GM12878 (cell line): ENCODE data around the gene RBMS3. TPM values are rescaled to one million over a fixed set of nuclear protein-coding genes. Genes with fewer than 3 reads are reported as not detected.

Source experiments
- ATAC-seq: fragments of 200-7000 bp; cut with Tn5 transposase; 3 replicates; pipeline ENCODE4 v1.9.1; 2020; ENCODE audit warnings: mild to moderate bottlenecking, moderate library complexity
- BruUV-seq: library from RNA; stranded (reverse); fragments of 400-500 nt; replicated peaks from 2 replicates; lab custom pipeline; 2021; lab: Mats Ljungman, UMichigan
- CTCF ChIA-PET: fragments of 300-600 bp; sonication (Branson Sonifier 250); formaldehyde crosslinking; extraction: SDS; loops from one replicate; lab custom pipeline; 2021; ENCODE audit warnings: inconsistent platforms; lab: Yijun Ruan, JAX
- POLR2A ChIA-PET: fragments of 350-600 bp; formaldehyde crosslinking; extraction: SDS; loops from one replicate; lab custom pipeline; 2021; ENCODE audit warnings: inconsistent platforms; lab: Charles Lee
- RAD21 ChIA-PET: fragments of 300-600 bp; sonication (Branson Sonifier 250); formaldehyde crosslinking; loops from one replicate; lab custom pipeline; 2023; ENCODE audit warnings: antibody characterized with exemption; ENCODE audit not compliant: unreplicated experiment; lab: Charles Lee
- SMC1A ChIA-PET: fragments of 300-600 bp; sonication (Branson Sonifier 250); formaldehyde crosslinking; loops from one replicate; lab custom pipeline; 2023; ENCODE audit not compliant: unreplicated experiment, uncharacterized antibody; lab: Charles Lee
- DNase-seq: peaks from one replicate; pipeline ENCODE4 v3.0.0-alpha.2; 2011; ENCODE audit warnings: low read depth, low spot score
- FAIRE-seq: peaks from 3 replicates; lab custom pipeline; 2011; peaks lifted over from hg19 to GRCh38; lab: Jason Lieb, UNC
- H2AFZ ChIP-seq: 2 replicates; pipeline ENCODE4 v1.6.0; 2011; ENCODE audit warnings: low read depth, low read length, control low read depth; ENCODE audit not compliant: control insufficient read depth
- H3K27ac ChIP-seq: 2 replicates; pipeline ENCODE4 v1.5.1; 2011; ENCODE audit warnings: control low read depth; ENCODE audit not compliant: control insufficient read depth, insufficient read depth
- H3K27me3 ChIP-seq, 2 experiments: replicated peaks in 1 of 2; 2 replicates each; pipeline versions ENCODE4 v1.6.0 to v1.6.1; 2011; ENCODE audit warnings: low read length in 1 of 2; ENCODE audit not compliant: control insufficient read depth in 2 of 2, insufficient read depth in 2 of 2
- H3K36me3 ChIP-seq, 2 experiments: 2 replicates each; pipeline ENCODE4 v1.5.1; 2011; ENCODE audit warnings: low read length in 1 of 2; ENCODE audit not compliant: control insufficient read depth in 2 of 2, insufficient read depth in 2 of 2
- H3K4me1 ChIP-seq: 2 replicates; pipeline ENCODE4 v1.6.1; 2011; ENCODE audit warnings: mild to moderate bottlenecking, low read length, moderate library complexity, mixed read lengths; ENCODE audit not compliant: control insufficient read depth, insufficient read depth
- H3K4me2 ChIP-seq: 2 replicates; pipeline ENCODE4 v1.6.0; 2011; ENCODE audit warnings: control low read depth; ENCODE audit not compliant: control insufficient read depth, insufficient read depth
- H3K4me3 ChIP-seq: fragments of 200-600 bp; sonication (generic); 2 replicates; pipeline ENCODE4 v1.5.1; 2016
- H3K79me2 ChIP-seq: 2 replicates; pipeline ENCODE4 v1.6.0; 2011; ENCODE audit warnings: low read length; ENCODE audit not compliant: control insufficient read depth, insufficient read depth
- H3K9ac ChIP-seq: 2 replicates; pipeline ENCODE4 v1.8.0; 2011; ENCODE audit warnings: low read length, control low read depth, mixed read lengths; ENCODE audit not compliant: control insufficient read depth, insufficient read depth
- H3K9me3 ChIP-seq: replicated peaks from 3 replicates; pipeline ENCODE4 v1.5.1; 2011; ENCODE audit warnings: mild to moderate bottlenecking, low read length; ENCODE audit not compliant: control insufficient read depth, insufficient read depth
- H4K20me1 ChIP-seq: 2 replicates; pipeline ENCODE4 v1.6.0; 2011; ENCODE audit not compliant: control insufficient read depth, insufficient read depth
- BCLAF1 ChIP-seq: fragments of 450-650 bp; IDR thresholded peaks from 2 replicates; pipeline ENCODE4 v1.6.1; 2017; ENCODE audit warnings: antibody characterized with exemption, mild to moderate bottlenecking, moderate library complexity
- CBX5 ChIP-seq: sonication (generic); IDR thresholded peaks from 2 replicates; pipeline ENCODE4 v1.6.1; 2016; ENCODE audit warnings: low read depth, moderate library complexity, mild to moderate bottlenecking, inconsistent platforms
- CREB1 ChIP-seq: IDR thresholded peaks from 2 replicates; pipeline ENCODE4 v1.6.1; 2012; ENCODE audit warnings: low read depth, mild to moderate bottlenecking, inconsistent platforms
- E2F4 ChIP-seq: IDR thresholded peaks from 2 replicates; pipeline ENCODE4 v1.6.1; 2012; ENCODE audit warnings: low read depth, low read length, improper control_type of control experiment
- E2F8 ChIP-seq: fragments of 450-650 bp; IDR thresholded peaks from 2 replicates; pipeline ENCODE4 v1.6.1; 2018; ENCODE audit warnings: mild to moderate bottlenecking, low read depth, moderate library complexity; ENCODE audit not compliant: partially characterized antibody
- HDGF ChIP-seq: fragments of 450-650 bp; IDR thresholded peaks from 2 replicates; pipeline ENCODE4 v1.6.1; 2016; ENCODE audit warnings: antibody characterized with exemption
- MTA3 ChIP-seq: IDR thresholded peaks from 2 replicates; pipeline ENCODE4 v1.6.1; 2012; ENCODE audit warnings: low read length, inconsistent platforms, borderline replicate concordance
- MYB ChIP-seq: fragments of 150-350 bp; IDR thresholded peaks from 2 replicates; pipeline ENCODE4 v1.6.1; 2014; ENCODE audit warnings: mild to moderate bottlenecking, low read depth, low read length, borderline replicate concordance
- NFYA ChIP-seq: IDR thresholded peaks from 2 replicates; pipeline ENCODE4 v1.6.1; 2011; ENCODE audit warnings: low read depth, mild to moderate bottlenecking, low read length, improper control_type of control experiment, borderline replicate concordance
- PAX8 ChIP-seq: fragments of 450-650 bp; IDR thresholded peaks from 2 replicates; pipeline ENCODE4 v1.6.1; 2017; ENCODE audit warnings: mild to moderate bottlenecking, moderate library complexity
- STAT3 ChIP-seq: IDR thresholded peaks from 2 replicates; pipeline ENCODE4 v1.6.1; 2011; ENCODE audit warnings: low read depth, low read length, improper control_type of control experiment
- TBL1XR1 ChIP-seq: IDR thresholded peaks from 2 replicates; pipeline ENCODE4 v1.6.1; 2012; ENCODE audit warnings: low read depth, low read length, improper control_type of control experiment
- ZBTB33 ChIP-seq: fragments of 450-650 bp; IDR thresholded peaks from 2 replicates; pipeline ENCODE4 v1.6.1; 2017; ENCODE audit warnings: mild to moderate bottlenecking
- ZNF207 ChIP-seq: fragments of 450-650 bp; IDR thresholded peaks from 2 replicates; pipeline ENCODE4 v1.6.1; 2014; ENCODE audit warnings: antibody characterized with exemption, mild to moderate bottlenecking, borderline replicate concordance
- WGBS: methylation state at CpG from one replicate; pipeline ENCODE4 v1.1.6; 2016; ENCODE audit warnings: low lambda C conversion rate; ENCODE audit not compliant: insufficient replicate concordance, insufficient coverage; ENCODE audit errors: missing lambda C conversion rate; 5-methylcytosine and 5-hydroxymethylcytosine counted together
- in situ Hi-C: fragments of 300-500 bp; cut with MboI; formaldehyde crosslinking; loops from 9 replicates; pipeline ENCODE4 v1.14.3; 2018; ENCODE audit warnings: mixed read lengths
- intact Hi-C: fragments of 100-400 bp; cut with micrococcal nuclease; formaldehyde crosslinking; loops from one replicate; pipeline ENCODE4 v1.14.2; 2022; ENCODE audit not compliant: unreplicated experiment
- polyA plus RNA-seq, 11 experiments: library from polyadenylated mRNA; depleted of rRNA in 4 of 11; unstranded in 6 of 11; stranded (reverse) in 5 of 11; fragments of >200 nt; fragmentation: Nextera tagmentation in 4 of 11; fragmentation: Illumina TruSeq in 1 of 11; extraction: Ambion mirVana in 4 of 11; extraction: Trizol in 1 of 11; gene quantifications; 1 replicate in 1 of 11; 2 replicates in 10 of 11; pipeline versions ENCODE4 v1.2.1 to v1.2.3, GENCODE V29; 2011 to 2016; ENCODE audit warnings: inconsistent platforms in 2 of 11, missing spikeins in 2 of 11, low read depth in 1 of 11
- total RNA-seq, 4 experiments: library from RNA; depleted of rRNA in 3 of 4; stranded (reverse); fragments of >200 nt in 3 of 4; fragmentation: Illumina TruSeq in 1 of 4; extraction: Trizol in 1 of 4; gene quantifications; 2 replicates each; pipeline versions ENCODE4 v1.2.1 to v1.2.3, GENCODE V29; 2013 to 2021

Gene RBMS3
- total and polyA plus RNA-seq, 10 of the 15 experiments (the other 5 are each of a cell fraction or from before 2014, with no cell fraction given) = 0.79 to 4.7 (median 3.1) TPM

GRCh38 chr3:29611252-29611651 is 330.4 kb downstream of the RBMS3 start (continued):
- TF ChIP-seq ZBTB33 (no peak), CREB1 (no peak), PAX8 (no peak)

GRCh38 chr3:29612536-29612935 is 331.7 kb downstream of the RBMS3 start:
- 0% methylated on average over 1 of the region's 1 CpG for WGBS
- TF ChIP-seq ZNF207 = no peak
- TF ChIP-seq NFYA = no peak
- no peak for TF ChIP-seq E2F8
- no peak for TF ChIP-seq BCLAF1
- no peak for TF ChIP-seq E2F4
- no peak for TF ChIP-seq HDGF
- no peak for TF ChIP-seq MYB
- TF ChIP-seq MTA3 = no peak
- TF ChIP-seq CBX5 = no peak
- TF ChIP-seq TBL1XR1 = no peak
- TF ChIP-seq STAT3 = no peak
- Histone ChIP-seq H3K9me3 (no peaks in the 10 kb centered on the region), H3K27me3 (no peaks in the 10 kb centered on the region), H3K4me3 (no peak overlapping the region), H3K4me2 (no peak overlapping the region), H2AFZ (no peak overlapping the region), H3K27ac (no peak overlapping the region), H3K79me2 (no peaks in the 10 kb centered on the region), H3K4me1 (no peaks in the 10 kb centered on the region), H3K9ac (no peak overlapping the region), H4K20me1 (no peaks in the 10 kb centered on the region), H3K36me3 (no peaks in the 10 kb centered on the region)
- BruUV-seq = no TSS peak
- ChIA-PET RAD21 (no interaction called here), SMC1A (interaction anchor here (1.1 kb wide), 1 partner anchor 40 kb away, joined by 3 read pairs; no protein-coding TSS in a partner anchor), CTCF (no interaction called here), POLR2A (no interaction called here)
- in situ Hi-C loops = no loop called here
- intact Hi-C loops = no loop called here
- no peak for DNase-seq
- ATAC-seq = no peak
- FAIRE-seq = no peak
